ENCODE measurements around the gene TCFL5. TPM values are rescaled to one million over a fixed set of nuclear protein-coding genes. Genes with fewer than 3 reads are reported as not detected.

The TCFL5 gene
- polyA plus RNA-seq, 3 donors, result 0.38 to 3.5 (median 0.89) TPM

DNA sequence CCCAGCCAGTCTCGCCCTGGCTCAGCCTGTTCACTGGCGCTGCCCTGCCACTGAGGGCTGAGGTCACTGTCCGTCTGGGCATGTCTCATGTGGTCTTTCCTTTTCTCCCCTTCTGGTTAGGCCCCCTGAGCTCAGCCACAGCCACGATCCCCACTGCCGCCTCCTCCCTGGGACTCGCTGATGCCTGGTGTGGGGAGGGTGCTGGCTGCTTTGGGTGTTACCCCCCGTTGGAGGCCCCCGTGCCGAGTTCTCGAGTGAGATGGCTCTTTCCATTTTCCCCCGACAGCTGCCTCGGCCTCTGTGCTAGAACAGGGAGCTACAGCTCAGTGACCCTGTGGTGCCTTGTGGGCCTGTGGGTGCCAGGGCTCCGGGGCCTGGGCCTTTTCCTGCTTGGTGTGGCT is 14.9 kb upstream of the TCFL5 start:
- Histone ChIP-seq H3K27me3 (ENCODE audit: control insufficient read depth in 2 of 2, insufficient read depth in 2 of 2, low read length in 2 of 2) (no peaks in the 10 kb centered on the region), H3K36me3 (replicated peaks in 1 of 2; ENCODE audit: control insufficient read depth in 1 of 2, insufficient read depth in 2 of 2, low read length in 2 of 2) (peaks cover 15 to 26% of the 10 kb centered on the region in 2 donors), H4K20me1 (ENCODE audit: insufficient read depth, low read length) (peaks cover 14% of the 10 kb centered on the region), H3K4me3 (replicated peaks in 1 of 3; ENCODE audit: low read depth in 2 of 3, low read length in 3 of 3) (no peak overlapping the region), H3K4me2 (replicated peaks; ENCODE audit: extremely low read depth, low read length, poor library complexity, severe bottlenecking) (no peak overlapping the region), H3K79me2 (ENCODE audit: insufficient read depth, low read length) (no peaks in the 10 kb centered on the region), H3K4me1 (ENCODE audit: control insufficient read depth in 1 of 2, insufficient read depth in 2 of 2, low read length in 2 of 2) (no peaks in the 10 kb centered on the region), H3K9ac (ENCODE audit: insufficient read depth, low read length, poor library complexity, severe bottlenecking) (no peak overlapping the region), H2AFZ (ENCODE audit: insufficient read depth, low read depth, low read length, poor library complexity, severe bottlenecking) (no peak overlapping the region), H3K27ac (ENCODE audit: low read depth in 1 of 2, low read length in 2 of 2) (no peak overlapping the region), H3K9me3 (replicated peaks in 1 of 2; ENCODE audit: control insufficient read depth in 1 of 2, insufficient read depth in 1 of 2, low read length in 2 of 2) (no peaks in the 10 kb centered on the region)
- peaks cover 2 to 23% (median 14%) of the 10 kb centered on the region in 3 donors for H3K27me3 Mint-ChIP-seq (ENCODE audit: low read depth in 3 of 3)
- TF ChIP-seq, protein P1, sequence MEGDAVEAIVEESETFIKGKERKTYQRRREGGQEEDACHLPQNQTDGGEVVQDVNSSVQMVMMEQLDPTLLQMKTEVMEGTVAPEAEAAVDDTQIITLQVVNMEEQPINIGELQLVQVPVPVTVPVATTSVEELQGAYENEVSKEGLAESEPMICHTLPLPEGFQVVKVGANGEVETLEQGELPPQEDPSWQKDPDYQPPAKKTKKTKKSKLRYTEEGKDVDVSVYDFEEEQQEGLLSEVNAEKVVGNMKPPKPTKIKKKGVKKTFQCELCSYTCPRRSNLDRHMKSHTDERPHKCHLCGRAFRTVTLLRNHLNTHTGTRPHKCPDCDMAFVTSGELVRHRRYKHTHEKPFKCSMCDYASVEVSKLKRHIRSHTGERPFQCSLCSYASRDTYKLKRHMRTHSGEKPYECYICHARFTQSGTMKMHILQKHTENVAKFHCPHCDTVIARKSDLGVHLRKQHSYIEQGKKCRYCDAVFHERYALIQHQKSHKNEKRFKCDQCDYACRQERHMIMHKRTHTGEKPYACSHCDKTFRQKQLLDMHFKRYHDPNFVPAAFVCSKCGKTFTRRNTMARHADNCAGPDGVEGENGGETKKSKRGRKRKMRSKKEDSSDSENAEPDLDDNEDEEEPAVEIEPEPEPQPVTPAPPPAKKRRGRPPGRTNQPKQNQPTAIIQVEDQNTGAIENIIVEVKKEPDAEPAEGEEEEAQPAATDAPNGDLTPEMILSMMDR (IDR thresholded peaks at IDR 0.05), result no peak
- WGBS (ENCODE audit: insufficient coverage), result 81% methylated on average over 8 of the region's 13 CpGs
- H3K9me3 Mint-ChIP-seq, result peaks cover 0 to 2% (median 0%) of the 10 kb centered on the region in 7 donors
- no peak for DNase-seq
- peak overlapping the region in 1 of 7 donors; percentile 10 for H3K27ac Mint-ChIP-seq
- H3K4me1 Mint-ChIP-seq, result peaks cover 20% of the 10 kb centered on the region
- peaks cover 9 to 19% of the 10 kb centered on the region in 2 donors for H3K36me3 Mint-ChIP-seq
- H3K4me3 Mint-ChIP-seq, result no peak overlapping the region
- intact Hi-C loops (cut with micrococcal nuclease), result no loop called here

DNA sequence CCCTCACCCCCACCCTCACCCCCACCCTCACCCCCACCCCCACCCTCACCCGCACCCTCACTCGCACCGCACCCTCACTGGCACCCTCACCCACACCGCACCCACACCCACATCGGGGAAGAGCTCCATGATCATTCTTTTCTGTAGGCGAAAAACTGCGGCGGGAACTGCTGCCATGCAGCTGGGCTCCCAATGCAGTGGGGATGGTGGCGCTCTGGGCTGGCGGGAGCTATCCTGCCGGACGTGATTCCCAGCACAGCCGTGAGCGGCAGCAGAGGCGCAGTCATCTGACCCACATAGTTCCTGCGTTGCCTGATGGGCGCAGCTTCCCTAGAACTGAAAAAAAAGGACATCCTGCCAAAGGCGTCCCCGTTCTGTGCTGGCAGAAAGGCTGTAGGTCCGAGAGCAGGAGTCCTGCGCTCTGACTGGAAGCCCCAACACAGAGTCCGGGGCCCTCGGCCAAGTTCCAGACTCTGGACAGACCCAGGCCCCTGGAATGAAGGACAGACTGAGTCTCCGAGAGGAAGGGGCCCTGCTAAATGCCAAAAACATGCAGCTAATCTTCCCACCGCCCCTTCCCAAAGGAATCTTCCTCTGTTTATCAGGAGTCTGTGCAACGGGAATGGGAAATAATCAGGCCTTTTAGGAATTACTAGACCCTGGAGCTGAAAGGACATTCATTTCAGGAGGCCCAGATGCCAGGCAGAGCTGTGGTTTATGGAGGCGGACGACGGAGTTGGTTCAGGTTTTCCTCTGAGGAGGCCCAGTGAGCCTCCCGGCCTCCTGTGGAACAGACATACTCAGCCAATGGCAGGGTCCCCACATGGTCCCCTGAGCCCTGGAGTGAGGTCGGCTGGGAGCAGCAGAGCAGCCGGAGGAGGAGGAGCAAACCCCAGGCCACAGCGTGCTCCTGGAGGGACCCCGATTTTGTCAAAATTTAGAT is 14.1 kb upstream of the TCFL5 start:
- TF ChIP-seq, protein P1 (IDR thresholded peaks at IDR 0.05), result no peak
- no peak overlapping the region for H3K4me3 ChIP-seq (replicated peaks in 1 of 3; ENCODE audit: low read depth in 2 of 3, low read length in 3 of 3)
- 50% methylated on average over 28 of the region's 34 CpGs for WGBS (ENCODE audit: insufficient coverage)
- H3K9ac ChIP-seq (ENCODE audit: insufficient read depth, low read length, poor library complexity, severe bottlenecking), result no peak overlapping the region
- Mint-ChIP-seq H3K9me3 (peaks cover 0 to 2% (median 0%) of the 10 kb centered on the region in 7 donors), H3K27ac (peak overlapping the region in 1 of 7 donors; percentile 13), H3K36me3 (peaks cover 5 to 14% of the 10 kb centered on the region in 2 donors), H3K4me3 (no peak overlapping the region), H3K4me1 (peaks cover 20% of the 10 kb centered on the region), H3K27me3 (ENCODE audit: low read depth in 3 of 3) (peaks cover 2 to 23% (median 14%) of the 10 kb centered on the region in 3 donors)
- peak in 1 of 3 donors; percentile 29 for DNase-seq
- H3K36me3 ChIP-seq (replicated peaks in 1 of 2; ENCODE audit: control insufficient read depth in 1 of 2, insufficient read depth in 2 of 2, low read length in 2 of 2), result peaks cover 8 to 18% of the 10 kb centered on the region in 2 donors
- peaks cover 12% of the 10 kb centered on the region for H4K20me1 ChIP-seq (ENCODE audit: insufficient read depth, low read length)
- intact Hi-C loops (cut with micrococcal nuclease), result no loop called here
- H3K9me3 ChIP-seq (replicated peaks in 1 of 2; ENCODE audit: control insufficient read depth in 1 of 2, insufficient read depth in 1 of 2, low read length in 2 of 2), result no peaks in the 10 kb centered on the region
- no peak overlapping the region for H3K4me2 ChIP-seq (replicated peaks; ENCODE audit: extremely low read depth, low read length, poor library complexity, severe bottlenecking)
- H3K4me1 ChIP-seq (ENCODE audit: control insufficient read depth in 1 of 2, insufficient read depth in 2 of 2, low read length in 2 of 2), result no peaks in the 10 kb centered on the region
- H3K79me2 ChIP-seq (ENCODE audit: insufficient read depth, low read length), result no peaks in the 10 kb centered on the region
- H2AFZ ChIP-seq (ENCODE audit: insufficient read depth, low read depth, low read length, poor library complexity, severe bottlenecking), result no peak overlapping the region
- H3K27me3 ChIP-seq (ENCODE audit: control insufficient read depth in 2 of 2, insufficient read depth in 2 of 2, low read length in 2 of 2), result no peaks in the 10 kb centered on the region
- no peak overlapping the region for H3K27ac ChIP-seq (ENCODE audit: low read depth in 1 of 2, low read length in 2 of 2)

Data from CD14-positive monocyte (primary cell).